Inferior parietal cortex (tissue), 1 donor: ENCODE results near the gene WHAMM.
"Not testable (repeated sequence)": the region's sequence is repeated elsewhere in the genome, so short reads cannot be mapped to it uniquely, and the experiment has no call there.

Experiments
- DNase-seq: peaks from one replicate; pipeline ENCODE4 v3.0.0-alpha.2; 2016; ENCODE audit errors: extremely low spot score

Gene WHAMM

DNA sequence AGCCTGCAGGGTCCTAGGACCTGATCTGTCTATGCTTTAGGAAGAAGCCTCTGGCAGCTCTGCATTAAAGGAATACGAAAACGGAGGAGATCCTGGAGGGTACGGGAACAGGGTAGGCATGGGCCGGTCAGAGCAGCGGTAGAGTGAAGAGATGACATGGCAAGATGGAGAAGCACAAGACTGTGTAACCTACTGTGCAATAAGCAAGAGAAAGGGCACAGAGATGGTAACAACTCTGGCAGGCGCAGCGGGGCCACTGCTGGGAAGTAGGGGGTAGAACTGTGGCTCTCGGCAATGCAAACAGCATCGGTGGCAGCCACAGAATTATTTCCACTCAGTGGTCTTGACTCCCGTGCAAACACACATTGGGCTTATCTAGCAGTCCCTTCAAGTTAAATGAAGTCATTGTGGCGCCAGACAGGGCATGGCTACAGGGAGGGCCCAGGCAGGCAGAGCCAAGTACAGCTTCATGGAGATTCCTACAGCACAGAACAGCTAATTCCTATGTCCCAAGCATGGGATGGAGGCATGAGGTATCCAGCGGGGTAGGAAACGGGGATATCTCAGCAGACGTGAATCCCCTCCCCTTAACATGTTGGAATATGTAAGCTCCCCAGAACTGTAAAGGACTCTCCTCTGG is 28.8 kb downstream of the WHAMM start:
- DNase-seq: no peak

DNA sequence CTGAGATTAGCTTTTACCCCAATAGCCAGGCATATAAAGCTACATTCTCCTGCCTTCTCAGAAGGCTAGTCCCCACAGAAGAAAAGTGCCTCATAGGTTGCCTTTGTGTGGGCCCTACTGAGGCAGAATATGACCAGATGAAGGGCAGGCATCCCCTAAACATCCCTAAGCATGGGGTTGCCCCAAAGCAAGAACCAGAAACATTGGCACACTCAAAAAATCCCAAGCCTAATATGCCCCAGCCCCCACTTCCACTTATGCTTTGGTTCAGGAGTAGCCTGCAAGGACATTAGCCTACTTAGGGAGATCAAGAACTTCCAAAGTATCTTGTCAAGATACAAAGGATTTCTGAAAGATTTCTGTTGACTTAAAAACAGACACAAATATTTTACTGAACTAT is 29.7 kb downstream of the WHAMM start:
- no peak for DNase-seq

DNA sequence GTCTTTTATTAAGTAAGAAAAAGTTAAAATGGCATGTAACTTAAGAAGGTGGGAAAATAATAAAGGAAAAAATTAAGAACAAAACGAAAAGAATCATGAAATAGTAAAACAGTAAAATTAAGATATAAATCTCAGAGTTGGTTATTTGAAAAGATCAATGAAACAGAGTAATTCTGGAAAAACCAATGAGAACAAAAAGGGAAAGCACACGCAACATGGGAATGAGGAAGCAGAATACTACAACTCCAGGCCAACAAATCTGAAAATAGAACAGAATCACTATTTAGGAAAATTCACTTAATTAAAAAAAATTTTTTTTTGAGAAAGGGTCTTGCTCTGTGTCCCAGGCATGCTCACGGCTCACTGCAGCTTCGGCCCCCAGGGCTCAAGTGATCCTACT is 30.7 kb downstream of the WHAMM start:
- DNase-seq: no peak

DNA sequence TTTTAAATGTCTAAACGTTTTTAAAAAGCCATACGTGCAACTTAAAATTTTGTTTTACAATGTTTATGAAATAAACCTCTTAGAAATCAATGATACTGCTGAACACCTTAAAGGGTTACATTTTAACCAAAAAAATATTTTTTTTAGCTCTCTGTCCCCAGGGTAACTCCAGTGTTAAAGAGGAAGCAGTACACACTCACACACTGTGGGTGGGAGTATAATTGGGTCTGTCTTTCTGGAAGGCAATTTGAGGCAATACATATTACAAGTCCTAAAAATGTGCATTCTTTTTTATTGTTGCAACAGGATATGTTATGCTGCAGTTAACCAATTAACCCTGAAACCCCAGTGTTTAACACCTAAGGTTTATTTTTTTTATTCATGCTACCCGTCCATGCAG is 34.1 kb downstream of the WHAMM start:
- DNase-seq: no peak

DNA sequence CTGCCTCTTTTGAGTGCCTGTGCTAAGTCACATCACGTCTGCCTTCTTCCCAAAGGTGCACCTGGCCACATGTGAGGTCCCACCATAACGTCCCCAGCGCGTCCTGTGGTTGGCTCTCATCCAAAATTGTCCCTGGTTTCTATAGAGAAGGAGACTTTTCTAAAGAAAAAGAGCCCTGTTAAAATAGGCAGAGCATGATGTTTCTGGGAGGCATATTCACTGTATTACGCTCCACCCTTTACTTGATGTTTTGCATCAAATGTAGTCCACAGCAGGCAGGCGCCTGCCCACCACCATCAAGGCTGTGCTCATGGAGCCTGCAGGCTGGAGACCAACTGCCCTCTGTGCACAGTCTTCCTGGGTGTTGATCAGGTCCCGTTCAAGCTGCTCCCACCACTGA is 36.3 kb downstream of the WHAMM start:
- DNase-seq: no peak

DNA sequence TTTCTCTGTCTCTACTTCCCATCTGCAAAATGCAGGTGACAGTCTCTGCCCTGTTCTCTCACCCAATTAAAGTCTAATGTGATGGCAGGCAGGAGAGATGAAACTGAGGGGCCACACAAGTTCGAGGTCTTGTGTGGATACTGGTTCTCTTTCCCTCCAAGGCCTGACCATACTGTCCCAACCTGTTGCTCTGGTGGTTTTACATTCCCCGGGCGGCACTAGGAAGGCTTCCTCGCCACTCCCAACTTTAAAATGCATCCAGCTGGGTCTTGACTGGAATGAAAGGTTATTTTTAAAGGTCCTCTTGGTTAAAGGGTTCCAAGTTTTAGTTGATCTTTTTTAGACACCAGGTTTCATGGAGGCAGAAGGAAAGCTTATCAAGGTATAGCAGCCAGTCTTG is 37.2 kb downstream of the WHAMM start:
- DNase-seq: no peak

DNA sequence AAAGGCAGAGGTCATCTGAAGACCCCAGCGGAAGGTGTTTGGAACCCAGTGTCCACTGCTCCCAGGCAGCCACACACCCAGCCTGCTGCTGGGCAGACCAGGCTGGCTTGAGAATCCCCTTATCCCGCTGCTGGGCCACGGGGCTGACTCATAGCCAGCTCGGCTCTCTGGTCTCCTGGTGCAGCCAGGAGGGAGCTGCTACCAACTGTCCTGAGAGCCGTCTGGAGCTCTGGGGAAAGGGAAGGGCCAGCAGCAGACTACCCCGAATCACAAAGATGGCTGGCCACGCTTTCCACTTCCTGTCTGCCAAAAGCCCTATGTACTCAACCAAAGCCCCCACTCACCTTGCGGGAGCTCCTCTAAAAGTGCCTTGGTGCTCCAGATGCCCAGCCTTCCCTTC is 38.3 kb downstream of the WHAMM start:
- DNase-seq: no peak

DNA sequence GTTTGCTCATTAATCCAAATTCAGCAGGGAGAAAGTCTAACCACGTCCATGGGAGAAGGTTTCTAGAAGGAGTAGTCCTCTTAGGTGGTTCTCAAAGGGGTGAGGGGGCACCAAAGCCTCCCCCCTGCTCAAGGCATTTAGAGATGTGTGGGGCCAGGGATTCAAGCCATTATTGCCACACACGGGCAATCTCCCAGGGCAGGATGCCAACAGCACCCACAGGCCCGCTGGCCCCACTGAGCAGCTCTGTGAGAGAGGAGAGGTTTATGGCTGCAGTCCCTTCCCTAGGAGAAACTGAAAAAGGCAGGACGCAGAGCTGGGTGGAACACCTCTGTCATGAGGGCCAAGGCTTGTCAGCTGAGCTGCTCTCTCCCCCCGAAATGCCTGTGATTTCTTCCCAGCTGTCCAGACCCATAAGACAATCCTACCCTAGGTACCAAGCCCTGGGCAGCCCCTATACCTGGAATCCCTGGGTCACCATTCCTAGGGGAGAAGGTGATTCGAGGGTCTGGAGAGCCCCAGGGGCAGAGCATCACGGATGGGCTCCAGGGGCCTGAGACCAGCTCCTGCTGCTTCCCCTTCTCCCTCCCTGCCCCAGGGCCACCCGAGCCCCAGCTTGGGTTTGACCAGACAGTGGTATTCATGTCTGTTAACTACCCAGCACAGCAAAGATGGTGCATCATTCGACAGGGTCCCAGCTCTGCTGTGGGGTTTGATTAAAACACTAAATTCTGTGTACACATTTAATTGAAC is 39.0 kb downstream of the WHAMM start:
- DNase-seq: no peak

DNA sequence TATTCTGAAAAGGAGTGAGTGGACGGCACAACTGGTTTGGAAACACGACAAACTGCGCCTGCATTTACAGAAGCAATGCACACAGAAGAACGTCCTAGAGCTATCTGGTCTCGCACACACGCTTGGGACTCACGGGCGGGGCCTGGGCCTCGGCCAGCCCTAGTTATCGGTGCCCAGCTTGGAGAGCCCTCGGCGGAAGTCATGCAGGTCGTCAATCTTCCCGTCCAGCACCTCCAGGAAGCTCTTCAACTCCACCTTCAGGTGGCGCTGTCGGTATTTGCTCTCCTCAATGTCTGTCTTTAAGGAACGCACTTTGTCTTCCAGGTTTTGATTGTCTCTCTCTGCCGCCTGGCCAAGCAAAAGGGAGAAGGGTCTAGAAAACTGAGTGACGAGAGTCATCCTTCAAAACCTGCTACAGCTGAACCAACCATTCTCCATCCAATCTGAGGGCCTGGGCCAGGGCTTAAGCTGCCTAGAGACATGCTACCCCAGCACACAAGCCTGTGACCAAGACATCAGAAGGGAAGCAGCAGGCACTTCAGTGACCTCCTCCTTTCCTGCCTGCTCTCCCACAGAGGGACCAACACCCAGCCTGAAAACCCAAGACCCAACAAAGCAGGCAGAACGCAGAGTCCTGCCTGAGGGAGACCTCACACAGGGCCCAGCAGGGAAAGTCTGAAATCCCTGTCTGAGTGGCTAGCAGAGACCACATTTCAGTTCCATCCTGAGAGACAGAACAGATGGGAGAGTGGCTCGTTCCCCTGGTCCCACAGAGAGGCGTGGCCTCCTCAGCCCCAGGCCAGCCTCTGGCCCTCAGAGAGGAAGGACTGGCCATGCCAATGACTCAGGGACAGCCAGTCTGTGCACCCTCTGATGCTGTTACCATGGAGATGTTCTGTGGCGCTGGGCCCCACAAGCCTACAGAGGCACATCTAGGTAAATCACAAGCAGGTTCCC is 40.4 kb downstream of the WHAMM start:
- peak; percentile 77 for DNase-seq

DNA sequence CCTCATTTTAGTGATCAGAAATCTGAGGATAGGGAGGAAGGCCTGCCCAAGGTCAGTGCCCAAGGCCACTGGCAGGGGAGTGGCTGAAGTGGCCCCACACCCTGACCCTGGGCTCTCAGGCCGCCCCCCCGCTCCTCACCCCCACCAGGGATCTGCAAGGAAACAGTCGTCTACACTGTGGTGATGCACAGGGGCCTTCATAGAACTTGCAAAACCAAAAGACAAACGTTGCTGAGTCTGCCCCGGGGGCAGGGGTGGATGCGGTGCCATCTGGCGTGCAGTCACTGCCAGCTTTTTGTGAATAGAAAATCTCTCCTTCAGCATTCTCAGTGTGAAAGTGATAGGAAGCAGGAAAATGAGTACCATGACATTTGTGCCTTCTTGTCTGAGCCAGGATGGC is 41.3 kb downstream of the WHAMM start:
- DNase-seq: no peak

DNA sequence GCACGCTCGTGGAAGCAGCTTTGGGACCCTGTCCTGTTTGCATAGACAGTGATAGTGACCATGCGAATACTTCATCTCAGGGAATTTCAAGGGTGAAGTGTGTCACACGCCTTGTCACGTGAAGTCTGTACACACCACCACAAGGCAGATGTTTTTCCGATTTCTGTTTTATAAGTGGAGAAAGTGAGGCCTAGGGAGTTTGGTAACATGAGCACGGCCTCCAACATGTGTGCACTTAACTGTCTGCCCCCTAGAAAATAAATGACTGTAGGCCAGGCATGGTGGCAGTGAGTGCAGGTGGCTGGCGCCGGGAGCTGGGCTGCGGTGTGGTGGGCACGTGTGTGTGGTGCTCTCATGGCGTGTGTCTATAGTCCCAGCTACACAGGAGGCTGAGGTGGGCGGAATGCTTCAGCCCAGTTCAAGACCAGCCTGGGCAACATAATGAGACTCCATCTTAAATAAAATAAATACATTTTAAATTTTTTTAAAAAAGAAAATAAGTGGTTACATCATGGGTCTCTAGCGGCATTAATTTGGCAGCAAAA is 42.0 kb downstream of the WHAMM start:
- no peak for DNase-seq

DNA sequence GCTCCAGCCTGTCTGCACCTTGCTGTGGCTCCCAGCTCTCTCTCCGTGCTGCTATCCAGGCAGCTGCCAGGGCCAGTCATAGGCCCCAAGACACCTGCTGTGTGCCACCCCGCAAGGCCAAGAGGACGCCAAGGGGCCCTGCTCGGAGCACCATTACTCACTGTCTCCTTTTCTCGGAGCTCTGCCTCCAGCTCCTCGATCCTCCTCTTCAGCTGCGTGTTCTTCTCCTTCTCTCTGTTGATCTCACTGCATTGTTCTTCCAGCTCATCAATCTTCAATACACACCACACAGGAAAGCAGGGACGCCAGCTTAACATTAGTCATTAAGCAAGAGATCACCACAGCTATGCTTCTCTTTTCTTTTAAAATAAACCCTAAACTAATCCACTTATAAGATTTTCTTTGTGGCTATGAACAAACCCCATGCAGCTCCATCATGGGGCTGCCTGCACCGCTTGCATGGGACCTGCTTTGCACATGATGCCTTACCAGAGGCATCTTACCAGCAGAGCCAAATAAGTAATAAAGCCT is 42.6 kb downstream of the WHAMM start:
- no peak for DNase-seq

DNA sequence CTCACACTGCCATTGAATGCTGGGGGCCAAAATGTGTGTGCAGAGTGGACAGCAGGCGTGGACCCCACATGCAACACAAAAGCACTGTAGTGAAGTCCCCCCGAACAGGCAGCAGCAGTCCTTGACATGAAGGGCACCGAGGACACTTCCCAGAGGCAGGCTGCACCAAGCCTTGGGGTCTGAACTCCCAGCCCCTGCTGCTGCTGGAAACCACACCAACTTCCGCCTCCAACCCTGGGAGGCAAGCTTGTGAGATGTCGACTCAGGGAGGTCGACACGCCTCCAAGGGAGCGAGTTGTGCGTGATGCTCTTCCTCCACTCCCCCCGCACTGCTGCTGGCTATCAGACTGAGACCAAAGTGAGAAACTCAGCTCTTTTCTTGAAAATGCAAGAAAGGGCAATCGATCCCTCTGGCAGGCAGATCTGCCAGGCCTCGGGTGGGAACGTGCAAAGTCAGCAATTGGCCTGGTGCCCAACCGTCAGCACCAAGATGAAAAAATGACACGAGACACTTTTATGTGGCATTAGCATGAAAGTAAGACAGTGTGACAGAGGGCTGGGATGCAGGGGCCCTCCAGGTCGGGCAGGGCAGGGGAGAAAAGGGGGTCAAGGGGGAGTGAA is 43.6 kb downstream of the WHAMM start:
- DNase-seq: no peak

DNA sequence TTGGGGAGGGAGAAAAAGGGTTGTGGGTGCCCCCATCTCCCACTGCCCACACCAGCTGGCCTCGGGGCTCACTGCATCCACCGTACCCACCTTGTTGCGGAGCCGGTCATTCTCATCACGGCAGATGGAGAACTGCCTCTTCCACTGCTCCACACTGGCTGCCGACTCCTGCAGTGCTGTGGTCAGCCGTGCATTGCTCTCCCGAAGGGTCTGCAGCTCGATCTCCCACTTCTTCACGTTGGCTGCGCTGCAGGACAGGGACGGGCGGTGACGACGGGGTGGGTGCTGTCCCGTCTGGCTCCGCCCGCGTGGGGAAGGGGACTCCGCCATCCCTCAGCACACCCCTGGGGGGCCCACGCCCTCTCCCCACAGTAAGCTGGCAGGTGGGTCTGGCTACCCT is 45.1 kb downstream of the WHAMM start:
- no peak for DNase-seq

DNA sequence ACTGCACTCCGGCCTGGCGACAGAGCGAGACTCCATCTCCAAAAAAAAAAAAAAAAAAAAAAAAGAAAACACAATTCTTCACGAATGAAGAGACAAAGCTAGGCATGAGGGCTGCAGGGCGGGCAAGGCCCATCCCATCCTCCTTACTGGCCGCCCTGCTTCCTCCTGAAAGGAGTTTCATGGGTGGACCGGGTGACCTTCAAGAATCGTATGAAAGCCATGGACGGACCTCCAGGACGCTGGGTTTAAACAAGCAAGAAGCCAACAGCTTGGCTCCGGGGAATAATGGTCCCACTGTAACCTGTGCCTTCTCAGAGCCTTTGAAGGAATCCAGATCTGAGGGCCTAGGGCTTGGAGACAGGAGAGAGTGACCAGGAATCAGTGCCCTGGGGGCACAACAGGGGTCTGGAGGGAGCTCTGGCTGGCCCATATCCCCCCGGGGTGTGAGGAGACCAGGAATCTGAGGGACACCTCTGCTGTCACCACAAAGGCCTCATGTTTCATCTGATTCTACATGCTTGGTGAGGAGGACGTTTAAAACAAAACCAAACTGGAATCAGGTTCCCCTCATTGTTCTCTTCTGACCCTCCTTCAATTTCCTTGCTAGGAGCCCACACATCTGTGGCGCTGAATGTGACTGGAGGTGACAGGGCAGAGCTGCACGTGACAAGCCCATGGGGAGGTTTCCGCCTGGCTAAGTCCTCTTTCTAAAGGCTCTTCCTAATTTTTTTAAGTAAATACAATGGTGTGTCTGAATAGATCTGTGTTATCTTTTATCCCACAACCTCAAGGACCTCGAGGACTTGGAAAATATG is 46.1 kb downstream of the WHAMM start:
- no peak for DNase-seq

DNA sequence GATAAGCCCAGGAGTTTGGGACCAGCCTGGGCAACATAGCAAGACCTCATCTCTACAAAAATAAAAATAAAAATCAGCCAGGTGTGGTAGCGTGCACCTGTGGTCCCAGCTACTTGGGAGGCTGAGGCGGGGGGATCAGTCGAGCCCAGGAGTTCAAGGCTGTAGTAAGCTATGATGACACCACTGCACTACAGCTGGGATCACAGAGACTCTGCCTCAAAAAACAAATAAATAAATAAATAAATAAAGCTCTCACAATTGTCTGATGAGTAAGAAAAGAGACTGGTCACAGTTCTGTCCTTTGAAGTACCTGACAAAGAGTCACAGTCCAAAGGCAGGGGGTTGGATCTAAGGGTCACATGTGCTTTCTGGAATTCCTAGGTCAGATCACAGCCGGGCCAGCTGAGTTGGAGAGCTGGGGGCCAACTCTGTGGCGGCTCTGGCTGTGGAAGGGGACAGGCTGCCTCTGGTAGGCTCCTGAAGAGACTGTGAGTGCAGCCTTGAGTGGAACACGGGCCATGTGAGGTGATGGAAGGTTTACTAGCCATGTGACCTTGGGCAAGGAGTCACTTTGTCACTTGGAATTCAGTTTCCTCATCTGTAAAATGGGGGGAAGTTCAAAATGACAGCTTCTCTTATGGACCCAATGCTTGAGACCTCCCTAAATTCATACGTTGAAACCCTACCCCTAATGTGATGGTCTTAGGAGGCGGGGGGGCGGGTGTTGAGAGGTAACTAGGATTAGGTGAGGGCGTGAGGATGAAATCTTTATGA is 47.2 kb downstream of the WHAMM start:
- no peak for DNase-seq

DNA sequence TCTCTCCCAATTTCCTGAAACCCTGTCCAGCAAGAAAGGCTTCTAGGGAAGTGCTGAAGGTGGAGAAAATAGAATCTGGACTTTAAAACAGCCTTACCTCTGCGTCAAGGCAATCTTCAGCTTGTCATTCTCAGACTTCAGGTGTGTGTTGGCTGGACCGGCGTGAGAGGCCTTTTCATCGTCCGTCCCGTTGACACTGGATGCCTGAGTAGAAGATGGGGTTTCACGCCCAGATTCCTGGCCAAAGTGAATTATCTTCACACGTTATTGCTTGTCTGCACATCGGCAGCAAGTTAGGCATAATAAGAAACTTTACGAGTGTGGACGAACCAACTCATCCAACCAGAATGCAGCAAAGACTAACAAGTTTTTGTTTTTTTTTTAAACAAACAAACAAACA is 49.5 kb downstream of the WHAMM start:
- no peak for DNase-seq

DNA sequence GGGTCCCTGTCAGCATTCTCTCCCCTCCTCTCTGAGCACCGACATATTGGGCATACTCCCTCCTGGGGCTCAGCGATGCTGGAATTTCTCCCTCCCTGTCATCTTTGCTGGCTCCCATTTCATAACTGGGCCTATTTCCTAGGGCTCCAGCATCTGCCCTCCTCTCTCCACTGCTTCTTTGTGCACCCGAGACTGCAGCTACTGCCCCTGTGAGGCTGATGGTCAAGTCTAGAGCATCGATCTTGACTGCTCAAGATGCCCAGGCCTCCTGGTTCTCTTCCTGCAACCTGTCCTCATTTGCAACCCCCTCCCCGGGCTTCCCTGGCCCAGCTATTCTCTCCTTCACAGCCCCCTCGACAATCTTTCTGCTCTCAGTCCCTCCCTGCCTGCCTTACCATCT is 53.5 kb downstream of the WHAMM start:
- no peak for DNase-seq

DNA sequence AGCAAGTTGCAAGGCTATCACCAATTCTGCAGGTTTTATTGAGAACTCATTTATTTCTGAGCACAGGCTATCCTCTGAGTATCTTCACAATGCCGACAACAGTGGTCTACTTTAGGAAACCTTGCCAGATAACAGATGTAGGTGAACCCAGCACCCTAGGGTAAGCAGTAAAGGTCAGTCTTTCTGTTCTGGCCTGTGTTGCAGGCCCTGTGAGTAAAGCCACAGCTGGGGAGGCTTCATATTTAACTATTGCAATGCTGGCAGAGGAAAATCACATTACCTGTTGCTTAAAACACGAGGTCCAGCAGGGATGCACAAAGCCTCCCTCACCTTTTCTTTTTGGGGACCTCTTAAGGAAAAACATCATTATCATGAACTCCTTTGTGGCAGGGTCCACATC is 55.5 kb downstream of the WHAMM start:
- DNase-seq: no peak

DNA sequence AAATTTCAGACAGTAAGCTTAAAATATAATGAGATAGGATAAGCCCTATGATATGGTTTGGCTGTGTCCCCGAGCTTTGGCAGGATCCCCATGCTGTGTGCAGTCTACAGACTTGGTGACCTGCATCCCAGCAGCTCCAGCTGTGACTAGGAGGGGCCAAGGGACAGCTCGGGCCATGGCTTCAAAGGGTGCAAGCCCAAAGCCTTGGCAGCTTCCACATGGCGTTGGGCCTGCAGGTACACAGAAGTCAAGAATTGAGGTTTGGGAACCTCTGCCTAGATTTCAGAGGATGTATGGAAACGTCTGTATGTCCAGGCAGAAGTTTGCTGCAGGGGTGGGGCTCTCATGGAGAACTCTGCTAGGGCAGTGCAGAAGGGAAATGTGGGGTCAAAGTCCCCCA is 56.2 kb downstream of the WHAMM start:
- DNase-seq: not testable (repeated sequence)
